Measurements from ENCODE around the gene PLET1.
A peak's percentile ranks its signal among the peaks of the same experiment; 100 is the strongest.

The PLET1 gene

DNA sequence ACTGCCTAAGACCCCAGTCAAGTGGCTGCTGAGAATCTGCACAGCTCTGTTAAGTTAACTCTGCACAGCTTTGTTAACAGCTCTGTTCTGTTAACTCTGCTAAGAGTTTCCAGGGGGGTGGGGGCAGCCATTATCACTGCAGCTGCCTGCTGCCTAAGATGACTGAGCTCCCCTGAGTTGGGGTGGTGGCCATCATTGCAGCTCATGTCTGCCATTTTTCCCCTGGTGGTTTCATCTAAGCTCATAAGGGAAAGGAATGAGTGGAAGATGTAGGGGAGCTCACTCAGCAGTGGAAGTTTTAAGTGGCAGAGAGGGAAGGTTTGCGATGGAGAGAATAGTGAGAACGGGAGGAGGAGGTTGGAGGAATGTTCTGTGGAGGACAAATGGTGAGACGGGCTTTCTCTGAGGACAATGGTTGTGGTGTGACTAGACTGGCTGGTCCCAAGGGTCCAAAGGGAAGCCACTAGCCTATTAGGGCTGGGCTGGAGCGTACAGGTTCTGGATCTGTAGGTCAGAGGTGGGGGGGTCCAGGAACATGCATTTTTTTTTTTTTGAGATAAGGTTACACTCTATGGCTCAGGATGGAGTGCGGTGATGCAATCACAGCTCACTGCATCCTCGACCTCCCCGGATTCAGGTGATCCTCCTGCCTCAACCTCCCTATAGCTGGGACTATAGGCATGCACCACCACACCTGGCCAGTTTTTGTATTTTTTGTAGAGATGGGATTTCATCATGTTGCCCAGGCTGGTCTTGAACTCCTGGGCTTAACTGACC lies 13.5 kb upstream of the PLET1 start:
- Histone ChIP-seq H3K27ac (ENCODE audit: poor library complexity, severe bottlenecking) (no peak overlapping the region), H3K27me3 (ENCODE audit: insufficient read depth, poor library complexity, severe bottlenecking) (no peaks in the 10 kb centered on the region), H3K4me1 (ENCODE audit: insufficient read depth, poor library complexity, severe bottlenecking) (no peaks in the 10 kb centered on the region), H3K4me3 (ENCODE audit: severe bottlenecking) (no peak overlapping the region), H3K36me3 (ENCODE audit: low read depth) (no peaks in the 10 kb centered on the region), H3K9me3 (ENCODE audit: severe bottlenecking) (no peaks in the 10 kb centered on the region)
- TF ChIP-seq, protein P1, sequence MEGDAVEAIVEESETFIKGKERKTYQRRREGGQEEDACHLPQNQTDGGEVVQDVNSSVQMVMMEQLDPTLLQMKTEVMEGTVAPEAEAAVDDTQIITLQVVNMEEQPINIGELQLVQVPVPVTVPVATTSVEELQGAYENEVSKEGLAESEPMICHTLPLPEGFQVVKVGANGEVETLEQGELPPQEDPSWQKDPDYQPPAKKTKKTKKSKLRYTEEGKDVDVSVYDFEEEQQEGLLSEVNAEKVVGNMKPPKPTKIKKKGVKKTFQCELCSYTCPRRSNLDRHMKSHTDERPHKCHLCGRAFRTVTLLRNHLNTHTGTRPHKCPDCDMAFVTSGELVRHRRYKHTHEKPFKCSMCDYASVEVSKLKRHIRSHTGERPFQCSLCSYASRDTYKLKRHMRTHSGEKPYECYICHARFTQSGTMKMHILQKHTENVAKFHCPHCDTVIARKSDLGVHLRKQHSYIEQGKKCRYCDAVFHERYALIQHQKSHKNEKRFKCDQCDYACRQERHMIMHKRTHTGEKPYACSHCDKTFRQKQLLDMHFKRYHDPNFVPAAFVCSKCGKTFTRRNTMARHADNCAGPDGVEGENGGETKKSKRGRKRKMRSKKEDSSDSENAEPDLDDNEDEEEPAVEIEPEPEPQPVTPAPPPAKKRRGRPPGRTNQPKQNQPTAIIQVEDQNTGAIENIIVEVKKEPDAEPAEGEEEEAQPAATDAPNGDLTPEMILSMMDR (IDR thresholded peaks at IDR 0.05; ENCODE audit: poor library complexity, severe bottlenecking): no peak
- no peak for ATAC-seq (ENCODE audit: low read depth)
- no peak for DNase-seq (ENCODE audit: low spot score)

DNA sequence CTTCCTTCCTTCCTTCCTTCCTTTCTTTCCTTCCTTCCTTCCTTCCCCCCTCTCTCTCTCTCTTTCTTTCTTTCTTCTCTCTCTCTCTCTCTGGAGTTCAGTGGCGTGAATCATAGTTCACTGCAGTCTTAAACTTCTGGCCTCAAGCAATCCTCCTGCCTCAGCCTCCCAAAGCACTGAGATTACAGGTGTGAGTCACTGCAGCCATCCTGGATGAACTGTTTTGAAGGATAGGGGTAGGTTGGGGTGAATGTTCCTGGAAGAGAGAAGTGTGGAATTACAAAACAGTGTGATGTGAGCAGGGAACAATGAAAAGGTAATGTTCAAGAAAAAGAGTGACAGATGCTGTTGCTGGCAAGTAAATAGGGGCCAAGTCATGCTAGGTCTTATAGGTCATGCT lies 12.4 kb upstream of the PLET1 start:
- H3K9me3 ChIP-seq (ENCODE audit: severe bottlenecking): no peaks in the 10 kb centered on the region
- TF ChIP-seq, protein P1 (IDR thresholded peaks at IDR 0.05; ENCODE audit: poor library complexity, severe bottlenecking): no peak
- no peaks in the 10 kb centered on the region for H3K36me3 ChIP-seq (ENCODE audit: low read depth)
- DNase-seq (ENCODE audit: low spot score) (no peak), ATAC-seq (ENCODE audit: low read depth) (no peak)
- H3K4me3 ChIP-seq (ENCODE audit: severe bottlenecking): no peak overlapping the region
- no peaks in the 10 kb centered on the region for H3K27me3 ChIP-seq (ENCODE audit: insufficient read depth, poor library complexity, severe bottlenecking)
- H3K27ac ChIP-seq (ENCODE audit: poor library complexity, severe bottlenecking): no peak overlapping the region
- H3K4me1 ChIP-seq (ENCODE audit: insufficient read depth, poor library complexity, severe bottlenecking): no peaks in the 10 kb centered on the region

- H3K4me3 ChIP-seq (ENCODE audit: severe bottlenecking): no peak overlapping the region
- H3K4me1 ChIP-seq (ENCODE audit: insufficient read depth, poor library complexity, severe bottlenecking): no peaks in the 10 kb centered on the region
- ATAC-seq (ENCODE audit: low read depth) (no peak), DNase-seq (ENCODE audit: low spot score) (no peak)
- H3K9me3 ChIP-seq (ENCODE audit: severe bottlenecking): no peaks in the 10 kb centered on the region
- no peak overlapping the region for H3K27ac ChIP-seq (ENCODE audit: poor library complexity, severe bottlenecking)
- H3K27me3 ChIP-seq (ENCODE audit: insufficient read depth, poor library complexity, severe bottlenecking): no peaks in the 10 kb centered on the region
- no peaks in the 10 kb centered on the region for H3K36me3 ChIP-seq (ENCODE audit: low read depth)
- TF ChIP-seq, protein P1 (IDR thresholded peaks at IDR 0.05; ENCODE audit: poor library complexity, severe bottlenecking): no peak
Measured at GRCh38 chr11:112271242-112271641, 10.6 kb upstream of the PLET1 start.

DNA sequence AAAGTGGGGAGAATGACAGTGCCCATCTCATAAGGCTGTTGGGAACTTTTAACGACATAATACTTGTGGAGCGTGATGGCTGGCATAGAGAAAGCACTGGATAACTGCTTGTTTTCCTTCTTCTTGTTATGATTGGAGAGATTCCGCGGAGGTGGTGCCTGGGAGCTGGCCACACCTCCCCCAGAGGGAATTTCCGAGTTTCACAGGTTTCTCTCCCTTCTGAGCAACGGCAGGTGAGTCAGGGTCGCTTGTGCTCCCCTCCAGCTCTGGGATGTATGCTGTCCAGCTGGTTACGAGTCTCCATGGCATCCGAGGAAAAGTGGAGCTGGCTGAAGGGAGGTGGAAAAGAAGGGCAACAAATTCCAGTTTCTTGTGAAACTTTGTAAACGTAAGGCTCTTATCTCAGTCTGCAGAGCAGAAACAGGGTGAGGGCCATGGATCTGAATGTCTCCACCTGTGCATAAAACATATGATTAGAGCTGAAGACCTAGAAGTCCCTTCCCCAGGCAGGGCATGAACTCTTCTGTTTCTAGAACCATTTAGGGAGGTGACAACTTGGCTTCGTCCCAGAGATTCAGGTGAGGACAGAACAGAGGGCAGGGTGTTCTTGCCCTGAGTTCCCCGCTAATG lies 10.0 kb upstream of the PLET1 start:
- no peaks in the 10 kb centered on the region for H3K9me3 ChIP-seq (ENCODE audit: severe bottlenecking)
- H3K4me1 ChIP-seq (ENCODE audit: insufficient read depth, poor library complexity, severe bottlenecking): no peaks in the 10 kb centered on the region
- ATAC-seq (ENCODE audit: low read depth): peak; percentile 75
- no peaks in the 10 kb centered on the region for H3K36me3 ChIP-seq (ENCODE audit: low read depth)
- no peak for DNase-seq (ENCODE audit: low spot score)
- no peak overlapping the region for H3K27ac ChIP-seq (ENCODE audit: poor library complexity, severe bottlenecking)
- TF ChIP-seq, protein P1 (IDR thresholded peaks at IDR 0.05; ENCODE audit: poor library complexity, severe bottlenecking): no peak
- H3K27me3 ChIP-seq (ENCODE audit: insufficient read depth, poor library complexity, severe bottlenecking): no peaks in the 10 kb centered on the region
- H3K4me3 ChIP-seq (ENCODE audit: severe bottlenecking): peak overlapping the region; percentile 10

DNA sequence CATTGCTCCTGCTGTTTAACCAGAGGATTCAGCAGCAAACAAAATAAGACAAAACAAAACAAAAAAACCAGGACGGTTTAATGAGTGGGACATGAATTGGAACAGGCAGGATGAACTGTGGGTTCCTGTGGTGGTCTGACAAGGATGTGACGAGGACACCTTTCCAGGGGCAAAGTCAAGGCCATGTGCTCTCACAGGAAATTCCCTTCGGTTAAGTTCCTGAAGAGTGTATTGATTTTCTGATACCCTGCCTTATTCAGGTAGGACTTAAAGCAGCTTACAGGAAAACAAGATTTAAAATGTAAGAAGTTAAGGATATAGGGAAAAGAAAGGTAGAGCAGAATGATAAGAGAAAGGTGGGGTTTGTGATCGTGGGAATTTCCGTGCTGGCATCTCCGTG lies 8.5 kb upstream of the PLET1 start:
- no peaks in the 10 kb centered on the region for H3K27me3 ChIP-seq (ENCODE audit: insufficient read depth, poor library complexity, severe bottlenecking)
- no peak overlapping the region for H3K27ac ChIP-seq (ENCODE audit: poor library complexity, severe bottlenecking)
- no peak for ATAC-seq (ENCODE audit: low read depth)

More for the DNA sequence above, 8.5 kb upstream of the PLET1 start:
- DNase-seq (ENCODE audit: low spot score): no peak
- TF ChIP-seq, protein P1 (IDR thresholded peaks at IDR 0.05; ENCODE audit: poor library complexity, severe bottlenecking): no peak
- no peaks in the 10 kb centered on the region for H3K4me1 ChIP-seq (ENCODE audit: insufficient read depth, poor library complexity, severe bottlenecking)
- no peaks in the 10 kb centered on the region for H3K36me3 ChIP-seq (ENCODE audit: low read depth)
- H3K4me3 ChIP-seq (ENCODE audit: severe bottlenecking): no peak overlapping the region
- H3K9me3 ChIP-seq (ENCODE audit: severe bottlenecking): no peaks in the 10 kb centered on the region
